H1 (cell line): Measurements from ENCODE around the gene RNF6. TPM values are rescaled to one million over a fixed set of nuclear protein-coding genes. Genes with fewer than 3 reads are reported as not detected.

Source experiments
- CTCF ChIA-PET: fragments of 300-600 bp; sonication (Branson Sonifier 250); formaldehyde crosslinking; loops from one replicate; lab custom pipeline; 2021; ENCODE audit not compliant: partially characterized antibody; lab: Charles Lee
- POLR2A ChIA-PET: fragments of 300-600 bp; sonication (Branson Sonifier 250); formaldehyde crosslinking; loops from one replicate; lab custom pipeline; 2021; ENCODE audit warnings: inconsistent platforms; ENCODE audit not compliant: partially characterized antibody; lab: Charles Lee
- DNase-seq, 2 experiments: peaks; one replicate each; pipeline versions ENCODE4 v3.0.0 to v3.0.0-alpha.2; 2010 to 2022; ENCODE audit warnings: low spot score in 2 of 2, low read depth in 1 of 2, mixed read lengths in 1 of 2
- FAIRE-seq: peaks from 2 replicates; lab custom pipeline; 2011; peaks lifted over from hg19 to GRCh38; lab: Jason Lieb, UNC
- H2AFZ ChIP-seq: 2 replicates; pipeline ENCODE4 v1.8.1; 2012; ENCODE audit warnings: low read length, inconsistent platforms
- H2AK5ac ChIP-seq: 2 replicates; pipeline ENCODE4 v1.6.1; 2013; ENCODE audit warnings: low read depth, low read length
- H2BK120ac ChIP-seq: replicated peaks from 2 replicates; pipeline ENCODE3; 2013; ENCODE audit warnings: low read depth, low read length, inconsistent platforms
- H2BK12ac ChIP-seq: 2 replicates; pipeline ENCODE4 v1.6.1; 2013; ENCODE audit warnings: low read depth, low read length
- H2BK15ac ChIP-seq: 2 replicates; pipeline ENCODE4 v1.6.1; 2013; ENCODE audit warnings: low read length
- H2BK20ac ChIP-seq: 2 replicates; pipeline ENCODE4 v1.6.1; 2013; ENCODE audit warnings: low read length
- H2BK5ac ChIP-seq: 2 replicates; pipeline ENCODE4 v1.6.1; 2013; ENCODE audit warnings: low read depth, low read length
- H3K14ac ChIP-seq: 2 replicates; pipeline ENCODE4 v1.6.1; 2013; ENCODE audit warnings: inconsistent platforms; ENCODE audit not compliant: insufficient read length
- H3K18ac ChIP-seq: 2 replicates; pipeline ENCODE4 v1.6.1; 2013; ENCODE audit warnings: low read length; ENCODE audit errors: extremely low read depth
- H3K23ac ChIP-seq: 2 replicates; pipeline ENCODE4 v1.6.1; 2013; ENCODE audit warnings: inconsistent platforms; ENCODE audit not compliant: insufficient read length
- H3K23me2 ChIP-seq: 2 replicates; pipeline ENCODE4 v1.6.1; 2013; ENCODE audit warnings: low read depth, low read length
- H3K27ac ChIP-seq: 2 replicates; pipeline ENCODE4 v1.6.1; 2011; ENCODE audit warnings: low read depth, low read length, inconsistent platforms
- H3K27me3 ChIP-seq, 4 experiments: replicated peaks in 1 of 4; 1 replicate in 1 of 4; 2 replicates in 3 of 4; pipeline versions ENCODE4 v1.6.1 to v1.8.1; 2011 to 2013; ENCODE audit warnings: low read length in 3 of 4, mild to moderate bottlenecking in 3 of 4, inconsistent platforms in 2 of 4, mixed read lengths in 2 of 4, moderate library complexity in 1 of 4; ENCODE audit not compliant: control insufficient read depth in 3 of 4, insufficient read depth in 3 of 4; ENCODE audit errors: extremely low read depth in 1 of 4
- H3K36me3 ChIP-seq, 4 experiments: 2 replicates each; pipeline versions ENCODE4 v1.6.1 to v1.8.1; 2011 to 2013; ENCODE audit warnings: mild to moderate bottlenecking in 4 of 4, low read length in 3 of 4, moderate library complexity in 2 of 4, control low read depth in 1 of 4, inconsistent platforms in 1 of 4; ENCODE audit not compliant: insufficient read depth in 4 of 4, control insufficient read depth in 2 of 4
- H3K4ac ChIP-seq: replicated peaks from 2 replicates; pipeline ENCODE3; 2013; ENCODE audit warnings: low read length, low read depth, mixed read lengths, inconsistent platforms; ENCODE audit not compliant: insufficient read length
- H3K4me1 ChIP-seq, 4 experiments: replicated peaks in 1 of 4; 1 replicate in 1 of 4; 2 replicates in 3 of 4; pipeline versions ENCODE4 v1.6.1 to v1.8.1; 2011 to 2013; ENCODE audit warnings: low read length in 3 of 4, inconsistent platforms in 2 of 4, mixed read lengths in 1 of 4; ENCODE audit not compliant: insufficient read depth in 4 of 4, control insufficient read depth in 3 of 4
- H3K4me2 ChIP-seq, 2 experiments: 2 replicates each; pipeline versions ENCODE4 v1.6.1 to v1.8.1; 2011 to 2013; ENCODE audit warnings: low read depth in 2 of 2, low read length in 2 of 2, control low read depth in 1 of 2, inconsistent platforms in 1 of 2, mild to moderate bottlenecking in 1 of 2; ENCODE audit not compliant: insufficient read depth in 1 of 2
- H3K4me3 ChIP-seq, 4 experiments: fragments of 200-600, 300-600 bp in 1 of 4; sonication (generic), shearing (Covaris generic), sonication (Bioruptor Twin) in 1 of 4; 2 replicates each; pipeline versions ENCODE4 v1.5.1 to v1.8.1; 2011 to 2016; ENCODE audit warnings: low read length in 4 of 4, low read depth in 3 of 4, control low read depth in 2 of 4, inconsistent platforms in 2 of 4, mild to moderate bottlenecking in 2 of 4, mixed read lengths in 1 of 4, moderate library complexity in 1 of 4; ENCODE audit not compliant: insufficient read depth in 2 of 4; ENCODE audit errors: extremely low read depth in 1 of 4
- H3K56ac ChIP-seq: replicated peaks from 2 replicates; pipeline ENCODE3; 2013; ENCODE audit warnings: low read depth, mild to moderate bottlenecking, mixed read lengths, low read length, inconsistent platforms; ENCODE audit not compliant: insufficient read length
- H3K79me1 ChIP-seq: 2 replicates; pipeline ENCODE4 v1.6.1; 2013; ENCODE audit warnings: low read depth, low read length, control low read depth
- H3K79me2 ChIP-seq, 2 experiments: 2 replicates each; pipeline versions ENCODE4 v1.6.1 to v1.8.1; 2012 to 2013; ENCODE audit warnings: low read length in 2 of 2, mild to moderate bottlenecking in 2 of 2, inconsistent platforms in 1 of 2; ENCODE audit not compliant: insufficient read depth in 2 of 2, control insufficient read depth in 1 of 2
- H3K9ac ChIP-seq, 4 experiments: replicated peaks in 1 of 4; 1 replicate in 1 of 4; 2 replicates in 3 of 4; pipeline versions ENCODE4 v1.6.1 to v1.8.1; 2011 to 2013; ENCODE audit warnings: low read depth in 3 of 4, low read length in 3 of 4, control low read depth in 2 of 4, mild to moderate bottlenecking in 2 of 4, moderate library complexity in 2 of 4, inconsistent platforms in 1 of 4; ENCODE audit errors: extremely low read depth in 1 of 4
- H3K9me3 ChIP-seq, 2 experiments: 2 replicates each; pipeline versions ENCODE4 v1.6.1 to v1.8.1; 2012 to 2013; ENCODE audit warnings: mild to moderate bottlenecking in 2 of 2, moderate library complexity in 2 of 2, control low read depth in 1 of 2, inconsistent platforms in 1 of 2, low read depth in 1 of 2, low read length in 1 of 2, mixed read lengths in 1 of 2; ENCODE audit not compliant: insufficient read depth in 2 of 2
- H4K20me1 ChIP-seq, 2 experiments: replicated peaks in 1 of 2; 2 replicates each; pipeline versions ENCODE3 to v1.8.1; 2011 to 2013; ENCODE audit warnings: inconsistent platforms in 2 of 2, low read length in 2 of 2, mild to moderate bottlenecking in 1 of 2; ENCODE audit not compliant: insufficient read depth in 2 of 2, control insufficient read depth in 1 of 2
- H4K5ac ChIP-seq: 2 replicates; pipeline ENCODE4 v1.6.1; 2013; ENCODE audit warnings: low read length, low read depth, mixed read lengths, inconsistent platforms; ENCODE audit not compliant: insufficient read length
- H4K8ac ChIP-seq: 2 replicates; pipeline ENCODE4 v1.8.0; 2013; ENCODE audit warnings: mild to moderate bottlenecking, moderate library complexity, low read length, inconsistent platforms; ENCODE audit not compliant: insufficient read depth; ENCODE audit errors: extremely low read depth
- H4K91ac ChIP-seq: replicated peaks from 2 replicates; pipeline ENCODE3; 2013; ENCODE audit warnings: low read length, mixed read lengths, inconsistent platforms; ENCODE audit not compliant: insufficient read length
- CHD1 ChIP-seq: IDR thresholded peaks from 2 replicates; pipeline ENCODE4 v1.6.1; 2012; ENCODE audit warnings: low read depth, low read length, improper control_type of control experiment
- CTCF ChIP-seq, 3 experiments: IDR thresholded peaks; 1 replicate in 2 of 3; 2 replicates in 1 of 3; pipeline versions ENCODE4 v1.5.1 to v1.6.1; 2011; ENCODE audit warnings: low read length in 3 of 3, mild to moderate bottlenecking in 3 of 3, inconsistent platforms in 2 of 3, low read depth in 1 of 3, moderate library complexity in 1 of 3; ENCODE audit not compliant: insufficient read depth in 1 of 3; ENCODE audit errors: control extremely low read depth in 1 of 3
- KDM4A ChIP-seq: IDR thresholded peaks from one replicate; pipeline ENCODE4 v1.7.1; 2012; ENCODE audit warnings: low read depth, mild to moderate bottlenecking, moderate library complexity, low read length, inconsistent platforms; ENCODE audit not compliant: severe bottlenecking
- NRF1 ChIP-seq: IDR thresholded peaks from 2 replicates; pipeline ENCODE4 v1.6.1; 2011; ENCODE audit warnings: mild to moderate bottlenecking, low read depth, low read length, improper control_type of control experiment
- SAP30 ChIP-seq: fragments of 300-600 bp; sonication (generic); IDR thresholded peaks from 2 replicates; pipeline ENCODE4 v1.7.1; 2012; ENCODE audit warnings: low read length, moderate library complexity, mild to moderate bottlenecking, inconsistent platforms; ENCODE audit not compliant: insufficient read depth, insufficient replicate concordance
- SIRT6 ChIP-seq: IDR thresholded peaks from one replicate; pipeline ENCODE4 v1.7.1; 2012; ENCODE audit warnings: low read length, inconsistent platforms
- SP1 ChIP-seq: IDR thresholded peaks from 2 replicates; pipeline ENCODE4 v1.6.1; 2011; ENCODE audit warnings: low read depth, low read length
- SUZ12 ChIP-seq: fragments of 200-600 bp; sonication (generic); IDR thresholded peaks from 2 replicates; pipeline ENCODE4 v1.6.1; 2012; ENCODE audit warnings: mild to moderate bottlenecking, inconsistent platforms, low read length, moderate library complexity, mixed read lengths
- TAF7 ChIP-seq: optimal IDR thresholded peaks from 2 replicates; pipeline ENCODE3; 2011; ENCODE audit warnings: low read depth, mild to moderate bottlenecking, inconsistent platforms, low read length, moderate library complexity, borderline replicate concordance
- WGBS, 2 experiments: shearing (Covaris generic) in 1 of 2; methylation state at CpG; one replicate each; pipeline versions ENCODE4 v1.1.6 to v1.1.7; 2013 to 2015; ENCODE audit warnings: low lambda C conversion rate in 2 of 2, mixed read lengths in 2 of 2, inconsistent platforms in 1 of 2, low coverage in 1 of 2, missing lambda C conversion rate in 1 of 2; ENCODE audit not compliant: insufficient replicate concordance in 2 of 2, insufficient coverage in 1 of 2, insufficient read length in 1 of 2; ENCODE audit errors: extremely low coverage in 1 of 2, missing lambda C conversion rate in 1 of 2; 5-methylcytosine and 5-hydroxymethylcytosine counted together
- polyA plus RNA-seq, 7 experiments: library from polyadenylated mRNA; depleted of rRNA in 3 of 7; stranded (reverse) in 5 of 7; unstranded in 2 of 7; fragments of >200 nt in 5 of 7; fragments of 200-250 nt in 2 of 7; gene quantifications; 1 replicate in 5 of 7; 2 replicates in 1 of 7; 4 replicates in 1 of 7; pipeline versions ENCODE4 v1.2.1 to v1.2.3, GENCODE V29; 2011 to 2013; ENCODE audit warnings: missing spikeins in 2 of 7, mixed read lengths in 2 of 7
- total RNA-seq: library from RNA; stranded (reverse); fragmentation: NEBNext Ultra II Directional; extraction: Animal tissue kit (Norgen Biotek cat#: 25700); gene quantifications from 2 replicates; pipeline ENCODE4 v1.2.1, GENCODE V29; 2021

Gene RNF6
- total and polyA plus RNA-seq, 2 of the 8 experiments (the other 6 are each of a cell fraction or from before 2014, with no cell fraction given) = 4.0 to 13.8 TPM

DNA sequence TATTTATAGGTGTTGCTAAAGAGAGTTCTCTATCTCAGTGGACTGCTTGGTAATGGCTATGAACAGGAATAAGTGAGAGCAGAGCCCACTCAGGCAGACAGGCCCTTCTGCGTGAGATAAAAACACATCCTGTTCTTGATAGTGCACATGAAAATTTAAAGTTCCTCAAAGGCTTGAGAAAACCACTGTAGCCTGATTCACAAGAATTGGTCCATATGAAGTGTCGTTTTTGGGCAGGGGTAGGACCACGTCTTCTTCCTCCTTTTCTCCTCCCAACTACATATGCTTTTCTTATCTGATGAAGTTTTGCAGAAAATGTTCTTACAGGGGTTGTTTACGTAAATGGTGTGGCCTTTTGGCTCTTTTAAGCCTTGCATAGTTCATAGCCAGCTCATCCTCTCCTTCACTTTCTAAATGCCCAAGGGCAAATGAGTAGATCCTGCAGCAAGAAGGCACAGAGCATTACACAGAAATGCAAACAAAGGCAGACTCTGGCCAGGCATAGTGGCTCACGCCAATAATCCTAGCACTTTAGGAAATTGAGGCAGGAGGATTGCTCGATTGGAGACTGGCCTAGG is 53.8 kb downstream of the RNF6 start:
- Histone ChIP-seq H3K4me2 (no peak overlapping the region), H2AFZ (no peak overlapping the region), H3K79me1 (no peaks in the 10 kb centered on the region), H4K5ac (no peak overlapping the region), H3K27ac (no peak overlapping the region), H3K27me3 (no peaks in the 10 kb centered on the region), H4K91ac (no peak overlapping the region), H3K4ac (no peak overlapping the region), H2BK5ac (no peak overlapping the region), H3K23me2 (no peaks in the 10 kb centered on the region), H3K79me2 (no peaks in the 10 kb centered on the region), H2BK15ac (no peak overlapping the region), H3K23ac (no peak overlapping the region), H3K56ac (no peak overlapping the region), H4K8ac (no peak overlapping the region), H2BK20ac (no peak overlapping the region), H2BK12ac (no peak overlapping the region), H3K14ac (no peak overlapping the region), H3K9ac (no peak overlapping the region), H3K18ac (no peak overlapping the region), H4K20me1 (no peaks in the 10 kb centered on the region), H3K4me1 (no peaks in the 10 kb centered on the region), H2AK5ac (no peak overlapping the region), H3K4me3 (no peak overlapping the region)
- no peak for DNase-seq
- no peak for FAIRE-seq
- CTCF ChIA-PET = no interaction called here
- 84% methylated on average over 6 of the region's 6 CpGs; no CpG with 5 or more reads in 1 of the 2 experiments for WGBS, 2 experiments
- POLR2A ChIA-PET = interaction anchor here (0.6 kb wide), 1 partner anchor 222 kb away, joined by 3 read pairs; no protein-coding TSS in a partner anchor
- TF ChIP-seq CHD1 = no peak
- TF ChIP-seq SAP30 = no peak
- no peak for TF ChIP-seq CTCF (IDR thresholded peaks at IDR 0.05; ENCODE audit: control extremely low read depth in 1 of 3, insufficient read depth in 1 of 3, low read depth in 1 of 3, low read length in 3 of 3)
- no peak for TF ChIP-seq SUZ12
- TF ChIP-seq SIRT6 = no peak
- TF ChIP-seq NRF1 = no peak
- no peak for TF ChIP-seq SP1
- TF ChIP-seq KDM4A = no peak
- no peak for TF ChIP-seq TAF7
- TF ChIP-seq, all 59 proteins: peak for 0
- peaks cover 0 to 3% of the 10 kb centered on the region in 2 experiments; a peak in 1 of 4 replicates for H3K9me3 ChIP-seq
- H3K36me3 ChIP-seq = no peaks in the 10 kb centered on the region
- H2BK120ac ChIP-seq = no peak overlapping the region
